Stimulated activated CD8-positive, alpha-beta memory T cell treated with anti-CD3 and anti-CD28 coated beads, Interleukin-12 subunit alpha, Interleukin-12 subunit beta, amount 100 ng/mL, for 4 hours (primary cell): ENCODE measurements around the gene ATP5MK.
A peak's percentile ranks its signal among the peaks of the same experiment; 100 is the strongest.
"Not testable (repeated sequence)": the region's sequence is repeated elsewhere in the genome, so short reads cannot be mapped to it uniquely, and the experiment has no call there.

Experiments
- DNase-seq: peaks from one replicate; pipeline ENCODE4 v3.0.0-alpha.2; 2020; ENCODE audit warnings: low read depth

ATP5MK gene, protein sequence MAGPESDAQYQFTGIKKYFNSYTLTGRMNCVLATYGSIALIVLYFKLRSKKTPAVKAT

DNA sequence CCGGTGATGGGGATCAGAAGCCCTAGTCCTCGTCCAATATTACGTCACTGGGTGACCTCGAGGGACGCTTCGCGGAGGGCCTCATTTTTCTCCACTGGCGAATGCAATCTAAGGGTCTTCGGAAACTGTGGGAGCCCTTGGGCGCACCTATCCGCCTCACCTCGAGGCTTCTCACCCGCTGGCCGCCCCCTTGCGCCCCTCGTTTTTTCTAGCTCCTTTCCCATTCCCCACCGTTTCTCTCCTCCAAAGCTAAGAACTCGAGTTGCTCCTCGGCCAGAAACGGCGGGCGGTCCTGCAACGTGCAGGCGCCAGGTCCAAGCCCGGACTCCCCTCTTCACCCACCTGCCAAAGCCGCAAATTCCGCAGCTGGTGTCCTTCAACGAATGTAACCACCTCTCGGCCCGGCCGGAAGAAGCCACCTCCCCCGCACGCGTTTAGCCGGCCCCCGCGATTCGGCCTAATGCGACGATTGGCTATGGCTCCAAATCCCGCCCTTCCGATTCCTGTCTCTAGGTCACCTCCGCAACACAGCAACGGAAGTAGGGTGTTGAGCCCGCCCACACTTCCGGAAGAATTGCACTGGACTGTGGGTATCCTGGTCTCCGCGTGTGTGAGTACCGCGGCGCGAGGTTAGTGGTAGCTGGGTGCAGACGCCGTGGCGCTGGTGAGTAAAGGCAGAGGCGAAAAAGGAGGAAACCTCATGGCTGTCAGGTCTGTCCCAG lies at the start of gene ATP5MK, which contains the start of gene PDCD11:
Gene ATP5MK, minus strand, starts transcription at position 409 of the 722 bp plus-strand sequence. CDS start 4,018 bp downstream, outside the sequence.
Gene PDCD11, plus strand, starts transcription at position 560 of the 722 bp plus-strand sequence. CDS start 1,801 bp downstream, outside the sequence.
- DNase-seq, result peak; percentile 86

DNA sequence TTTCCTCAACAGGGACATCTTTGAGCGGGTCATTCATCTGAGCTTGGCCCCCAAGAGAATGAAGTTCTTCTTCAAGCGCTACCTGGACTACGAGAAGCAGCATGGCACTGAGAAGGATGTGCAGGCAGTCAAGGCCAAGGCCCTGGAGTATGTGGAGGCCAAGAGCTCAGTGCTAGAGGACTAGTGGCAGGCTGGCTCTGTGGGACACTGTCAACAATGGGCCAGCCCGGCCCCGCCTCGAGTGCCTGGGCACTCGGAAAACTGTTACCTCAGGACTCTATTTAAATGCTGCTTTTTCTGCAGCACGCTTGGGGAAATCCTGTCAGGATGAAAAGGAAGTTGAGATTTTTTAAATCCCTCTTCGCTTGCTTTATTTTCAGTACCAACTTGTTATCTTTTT lies 49.1 kb upstream of the ATP5MK start:
- DNase-seq, result no peak

DNA sequence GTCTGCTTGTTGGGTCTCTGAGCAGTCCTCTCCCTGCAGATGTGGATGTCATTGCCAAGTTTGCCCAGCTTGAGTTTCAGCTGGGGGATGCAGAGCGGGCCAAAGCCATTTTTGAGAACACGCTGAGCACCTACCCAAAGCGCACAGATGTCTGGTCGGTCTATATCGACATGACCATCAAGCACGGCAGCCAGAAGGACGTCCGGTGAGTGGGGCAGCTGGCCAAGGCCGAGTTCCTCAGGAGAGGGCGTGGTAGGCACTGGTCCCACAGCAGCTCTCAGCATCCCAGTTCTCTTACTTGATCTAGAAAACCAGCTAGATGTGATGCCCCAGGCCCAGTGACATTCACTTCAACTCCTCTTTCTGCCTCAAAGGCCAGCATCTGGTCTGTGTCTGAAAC lies 48.2 kb upstream of the ATP5MK start:
- no peak for DNase-seq

DNA sequence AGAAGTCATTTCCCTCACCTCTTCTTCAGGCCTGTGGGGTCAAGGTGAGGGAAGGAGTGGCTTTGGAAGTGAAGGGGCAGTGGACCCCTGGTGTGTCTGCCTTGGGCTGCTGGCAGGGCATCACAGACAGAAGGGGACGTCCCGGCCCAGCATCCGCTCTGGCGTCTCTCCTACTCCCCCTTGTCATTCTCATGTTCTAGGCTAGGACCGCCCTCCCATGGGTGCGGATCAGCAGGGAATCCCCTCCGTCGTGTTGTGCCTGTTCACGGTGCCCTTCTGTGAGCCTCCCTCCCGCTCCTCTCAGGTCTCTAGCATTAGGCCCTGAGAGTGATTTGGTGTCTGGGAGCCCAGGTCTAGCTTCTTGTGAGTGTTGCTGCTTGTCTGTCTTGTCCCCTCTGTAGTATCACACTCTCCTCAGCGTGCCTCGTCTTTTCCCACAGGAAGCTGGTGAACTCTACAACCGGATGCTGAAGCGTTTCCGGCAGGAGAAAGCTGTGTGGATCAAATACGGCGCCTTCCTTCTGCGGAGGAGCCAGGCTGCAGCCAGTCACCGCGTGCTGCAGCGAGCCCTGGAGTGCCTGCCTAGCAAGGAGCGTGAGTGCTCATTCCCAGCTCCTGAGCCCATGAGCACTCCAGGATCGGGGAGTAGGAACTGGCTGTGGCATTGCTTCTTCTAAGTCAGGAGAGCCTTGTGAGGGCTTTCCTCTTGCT lies 47.4 kb upstream of the ATP5MK start:
- no peak for DNase-seq

DNA sequence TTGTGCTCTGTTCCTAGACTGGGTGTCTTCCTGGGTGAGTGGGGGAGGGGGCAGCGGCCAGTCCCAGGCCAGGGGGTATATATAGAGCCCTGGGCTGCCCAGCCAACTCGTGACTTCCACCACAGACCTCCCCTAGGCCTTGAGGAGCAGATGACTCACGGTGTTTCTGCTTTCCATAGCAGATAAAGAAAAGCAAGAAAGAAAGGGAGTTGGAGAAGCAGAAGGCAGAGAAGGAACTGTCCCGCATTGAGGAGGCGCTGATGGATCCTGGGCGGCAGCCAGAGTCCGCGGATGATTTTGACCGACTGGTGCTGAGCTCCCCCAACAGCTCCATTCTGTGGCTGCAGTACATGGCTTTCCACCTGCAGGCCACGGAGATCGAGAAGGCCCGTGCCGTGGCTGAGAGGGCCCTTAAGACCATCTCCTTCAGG lies 45.8 kb upstream of the ATP5MK start:
- DNase-seq, result no peak

DNA sequence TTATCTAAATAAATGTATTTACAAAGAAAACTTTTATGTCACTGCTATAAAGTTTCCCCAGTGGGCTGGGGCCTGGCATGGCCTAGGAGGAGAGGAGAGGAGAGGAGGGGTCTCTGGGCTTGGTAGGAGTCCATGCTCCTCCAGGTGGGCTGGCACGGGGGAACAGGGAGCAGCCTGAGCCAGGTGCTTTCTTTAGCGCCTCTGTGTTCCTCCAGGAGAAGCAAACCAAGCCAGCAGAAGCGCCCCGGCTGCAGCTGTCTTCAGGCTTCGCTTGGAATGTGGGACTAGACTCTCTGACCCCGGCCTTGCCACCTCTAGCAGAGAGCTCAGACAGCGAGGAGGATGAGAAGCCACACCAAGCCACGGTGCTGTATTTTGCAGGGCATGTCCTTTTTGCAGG lies 45.3 kb upstream of the ATP5MK start:
- DNase-seq, result no peak

DNA sequence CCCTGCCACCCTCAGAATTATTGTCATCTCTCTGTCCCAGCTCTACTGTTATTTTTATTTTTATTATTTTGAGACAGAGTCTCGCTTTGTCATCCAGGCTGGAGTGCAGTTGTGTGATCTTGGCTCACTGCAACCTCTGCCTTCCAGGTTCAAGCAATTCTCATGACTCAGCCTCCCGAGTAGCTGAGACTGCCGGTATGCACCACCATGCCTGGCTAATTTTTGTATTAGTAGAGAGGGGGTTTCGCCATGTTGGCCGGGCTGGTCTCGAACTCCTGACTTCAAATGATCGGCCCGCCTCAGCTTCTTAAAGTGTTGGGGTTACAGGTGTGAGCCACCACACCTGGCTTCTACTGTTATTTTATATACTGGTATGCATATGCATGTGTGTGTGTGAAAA lies 44.9 kb upstream of the ATP5MK start:
- no peak for DNase-seq

DNA sequence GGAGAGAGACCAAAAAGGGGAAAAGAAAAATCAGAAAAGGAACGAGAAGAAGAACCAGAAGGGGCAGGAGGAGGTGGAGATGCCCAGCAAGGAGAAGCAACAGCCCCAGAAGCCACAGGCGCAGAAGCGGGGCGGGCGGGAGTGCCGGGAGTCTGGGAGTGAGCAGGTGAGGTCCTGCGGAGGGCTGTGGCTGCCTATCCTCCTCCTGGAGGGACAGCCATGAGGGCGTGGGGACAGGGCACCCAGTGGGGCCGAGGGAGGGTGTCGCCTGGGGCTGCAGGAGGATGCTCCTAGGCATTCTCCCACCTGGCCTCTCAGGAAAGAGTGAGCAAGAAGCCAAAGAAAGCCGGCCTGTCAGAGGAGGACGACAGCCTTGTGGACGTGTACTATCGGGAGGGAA lies 44.1 kb upstream of the ATP5MK start:
- DNase-seq, result no peak

DNA sequence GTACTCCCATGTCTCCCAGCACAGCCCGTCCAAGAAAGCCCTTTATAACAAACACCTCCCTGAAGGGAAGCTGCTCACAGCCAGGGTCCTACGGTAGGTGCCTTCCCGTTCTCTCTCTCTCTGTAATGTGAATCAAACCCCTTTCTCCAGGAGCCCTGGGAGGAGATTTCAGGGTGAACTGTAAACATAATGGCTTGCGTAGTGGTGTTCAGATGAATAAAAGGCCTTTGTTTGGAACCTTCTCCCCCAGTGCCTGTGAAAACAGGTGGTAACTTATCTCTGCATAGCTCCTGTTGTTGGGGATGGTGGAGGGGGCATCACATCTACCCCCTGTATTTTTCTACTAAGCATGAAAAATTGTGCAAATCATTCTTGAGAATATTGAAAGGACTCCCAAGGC lies 43.5 kb upstream of the ATP5MK start:
- DNase-seq, result no peak

DNA sequence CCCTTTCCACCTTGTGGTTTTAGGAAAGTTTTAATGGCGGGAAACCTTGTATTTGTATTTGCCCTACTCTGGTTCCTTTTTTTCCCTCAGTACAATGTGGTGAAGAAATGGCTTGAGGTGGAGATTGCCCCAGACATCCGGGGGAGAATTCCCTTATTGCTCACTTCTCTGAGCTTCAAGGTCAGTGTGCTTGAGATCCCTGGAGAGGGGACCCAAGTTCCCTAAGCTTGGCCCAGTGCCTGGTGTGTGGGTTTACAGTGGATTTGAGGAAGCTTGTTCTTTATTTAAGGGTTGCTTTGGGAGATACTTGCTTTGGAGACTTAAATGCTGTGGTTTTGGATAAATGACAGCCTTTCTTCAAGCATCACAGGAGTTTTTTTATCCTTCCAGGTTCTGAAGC lies 37.6 kb upstream of the ATP5MK start:
- no peak for DNase-seq

DNA sequence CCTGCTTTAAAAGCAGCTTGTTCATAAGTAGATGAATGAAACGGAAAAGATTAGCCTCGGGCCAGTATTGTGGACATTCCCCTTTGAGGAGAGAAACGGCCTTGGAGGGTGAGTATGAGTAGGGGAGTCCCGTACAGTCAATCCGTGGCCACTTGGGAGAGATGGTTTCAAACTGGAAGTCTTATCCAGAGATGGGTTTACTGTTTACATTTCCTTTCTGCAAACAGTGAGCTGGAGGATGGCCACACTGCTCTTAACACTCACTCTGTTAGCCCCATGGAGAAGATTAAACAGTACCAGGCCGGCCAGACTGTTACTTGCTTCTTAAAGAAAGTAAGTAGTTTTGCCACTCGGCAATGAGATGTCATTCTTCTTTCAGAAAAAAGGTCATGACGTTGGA lies 35.6 kb upstream of the ATP5MK start:
- DNase-seq, result no peak

DNA sequence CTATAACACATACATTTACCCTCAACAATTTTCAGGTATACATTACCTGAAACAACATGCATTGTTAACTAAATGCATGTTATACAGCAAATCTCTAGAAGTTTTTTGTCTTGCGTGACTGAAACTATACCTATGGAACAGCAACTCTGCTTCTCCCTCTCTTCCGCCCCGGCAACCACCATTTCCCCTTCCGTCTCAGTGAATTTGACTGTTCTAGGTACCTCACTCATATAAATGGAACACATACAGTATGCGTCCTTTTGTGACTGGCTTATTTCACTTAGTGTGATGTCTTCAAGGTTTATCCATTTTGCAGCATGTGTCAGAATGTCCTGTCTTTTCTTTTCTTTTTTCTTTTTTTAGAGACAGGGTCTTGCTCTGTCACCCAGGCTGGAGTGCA lies 33.4 kb upstream of the ATP5MK start:
- no peak for DNase-seq

DNA sequence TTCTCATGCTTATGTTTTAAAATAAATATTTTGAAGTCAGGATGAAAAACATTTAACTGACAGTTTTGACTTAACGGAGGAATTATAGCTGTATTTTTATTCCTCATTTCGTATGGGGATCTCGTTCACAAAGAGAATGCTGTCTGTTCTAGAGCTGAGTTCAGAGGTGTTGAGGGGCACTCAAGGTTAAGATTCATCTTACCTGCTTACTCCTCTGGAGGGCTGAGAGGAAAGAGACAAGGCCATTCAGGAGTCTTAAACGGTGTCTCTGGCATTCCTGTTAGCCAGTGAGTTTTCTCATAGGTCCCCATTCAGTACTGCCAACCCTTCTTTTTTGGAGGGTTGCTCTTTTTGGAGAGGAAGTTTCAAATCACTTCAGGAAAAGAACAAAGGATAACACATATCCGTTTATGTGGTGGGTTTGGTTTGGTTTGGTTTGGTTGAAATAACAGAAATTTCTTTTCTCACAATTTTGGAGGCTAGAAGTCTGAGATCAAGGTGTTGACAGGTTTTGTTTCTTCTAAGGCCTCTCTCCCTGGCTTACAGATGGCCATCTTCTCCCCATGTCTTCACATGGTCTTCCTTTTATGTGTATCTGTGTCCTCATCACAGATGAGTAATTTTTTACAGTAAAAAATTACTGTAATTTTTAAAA lies 32.8 kb upstream of the ATP5MK start:
- DNase-seq, result no peak

DNA sequence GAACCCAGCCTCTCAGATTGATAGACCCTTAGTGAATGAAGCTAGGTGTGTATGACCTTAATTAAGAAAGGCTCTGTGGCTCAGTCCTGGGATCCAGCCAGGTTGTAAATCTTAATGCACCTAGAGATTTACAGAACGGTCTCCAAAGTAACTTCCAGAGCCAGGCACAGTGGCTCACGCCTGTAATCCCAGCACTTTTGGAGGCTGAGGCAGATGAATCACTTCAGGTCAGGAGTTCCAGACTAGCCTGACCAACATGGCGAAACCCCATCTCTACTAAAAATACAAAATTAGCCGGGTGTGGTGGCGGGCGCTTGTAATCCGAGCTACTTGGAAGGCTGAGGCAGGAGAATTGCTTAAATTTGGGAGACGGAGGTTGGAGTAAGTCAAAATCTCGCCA lies 31.6 kb upstream of the ATP5MK start:
- DNase-seq, result no peak

DNA sequence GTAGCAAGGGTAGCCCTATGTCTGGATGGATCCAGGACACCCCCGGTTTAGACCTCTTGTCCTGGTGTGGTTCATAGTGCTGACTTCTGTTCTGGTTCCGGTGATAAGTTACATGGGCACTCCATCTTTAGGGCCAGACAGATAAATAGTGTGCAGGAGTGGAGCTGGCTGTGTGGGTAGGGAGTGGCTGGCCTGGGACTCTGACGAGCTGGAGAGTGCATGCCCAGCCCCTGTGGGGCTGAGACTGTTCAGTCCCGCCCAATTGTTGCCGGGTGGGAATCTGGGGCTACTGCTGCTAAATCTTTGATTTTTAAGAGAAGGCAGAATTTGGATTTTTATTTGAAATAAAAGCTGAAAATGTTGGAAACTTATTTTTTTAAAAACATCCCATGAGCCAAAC lies 27.5 kb upstream of the ATP5MK start:
- no peak for DNase-seq

DNA sequence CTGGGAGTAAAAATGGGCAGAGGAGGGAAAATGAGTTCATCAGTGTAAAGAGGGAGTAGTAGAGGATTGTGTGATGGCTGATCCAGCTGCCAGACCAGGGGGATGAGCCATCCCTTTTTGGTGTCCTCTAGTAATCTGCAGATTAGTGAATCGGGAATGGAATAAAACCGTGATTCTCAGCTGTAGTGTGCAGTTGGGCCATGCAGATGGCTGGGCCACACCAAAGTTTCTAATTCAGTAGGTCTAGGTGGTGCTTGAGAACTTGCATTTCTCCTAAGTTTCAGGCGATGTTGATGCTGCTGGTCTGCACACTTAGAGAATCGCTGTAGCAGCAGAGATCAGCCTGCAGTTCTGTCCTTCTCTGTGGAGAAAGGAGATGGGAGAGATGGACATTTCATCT lies 22.8 kb upstream of the ATP5MK start:
- no peak for DNase-seq

DNA sequence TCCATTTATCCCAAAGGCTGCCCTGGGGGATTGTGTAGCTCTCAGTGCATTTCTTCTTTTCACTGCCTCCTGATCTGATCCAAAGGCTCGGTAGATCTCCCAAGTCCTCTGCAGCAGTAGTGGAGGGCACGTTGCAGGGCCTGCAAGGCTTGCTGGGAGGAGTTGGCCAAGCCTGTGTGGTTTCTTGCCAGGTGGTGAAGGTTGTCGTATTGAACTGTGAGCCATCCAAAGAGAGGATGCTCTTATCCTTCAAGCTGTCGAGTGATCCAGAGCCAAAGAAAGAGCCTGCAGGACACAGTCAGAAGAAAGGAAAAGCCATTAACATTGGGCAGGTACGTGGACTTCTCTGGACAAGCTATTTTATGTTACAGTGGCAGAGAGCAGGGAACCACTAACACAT lies 21.3 kb upstream of the ATP5MK start:
- DNase-seq, result no peak

DNA sequence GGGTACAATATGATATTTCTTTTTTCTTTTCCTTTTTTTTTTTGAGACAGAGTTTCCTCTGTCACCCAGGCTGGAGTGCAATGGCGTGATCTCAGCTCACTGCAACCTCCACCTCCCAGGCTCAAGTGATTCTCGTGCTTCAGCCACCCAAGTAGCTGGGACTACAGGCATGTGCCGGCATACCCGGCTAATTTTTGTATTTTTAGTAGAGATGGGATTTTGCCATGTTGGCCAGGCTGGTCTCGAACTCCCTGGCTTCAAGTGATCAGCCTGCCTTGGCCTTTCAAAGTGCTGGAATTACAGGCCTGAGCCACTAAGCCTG lies 20.8 kb upstream of the ATP5MK start:
- not testable (repeated sequence) for DNase-seq

DNA sequence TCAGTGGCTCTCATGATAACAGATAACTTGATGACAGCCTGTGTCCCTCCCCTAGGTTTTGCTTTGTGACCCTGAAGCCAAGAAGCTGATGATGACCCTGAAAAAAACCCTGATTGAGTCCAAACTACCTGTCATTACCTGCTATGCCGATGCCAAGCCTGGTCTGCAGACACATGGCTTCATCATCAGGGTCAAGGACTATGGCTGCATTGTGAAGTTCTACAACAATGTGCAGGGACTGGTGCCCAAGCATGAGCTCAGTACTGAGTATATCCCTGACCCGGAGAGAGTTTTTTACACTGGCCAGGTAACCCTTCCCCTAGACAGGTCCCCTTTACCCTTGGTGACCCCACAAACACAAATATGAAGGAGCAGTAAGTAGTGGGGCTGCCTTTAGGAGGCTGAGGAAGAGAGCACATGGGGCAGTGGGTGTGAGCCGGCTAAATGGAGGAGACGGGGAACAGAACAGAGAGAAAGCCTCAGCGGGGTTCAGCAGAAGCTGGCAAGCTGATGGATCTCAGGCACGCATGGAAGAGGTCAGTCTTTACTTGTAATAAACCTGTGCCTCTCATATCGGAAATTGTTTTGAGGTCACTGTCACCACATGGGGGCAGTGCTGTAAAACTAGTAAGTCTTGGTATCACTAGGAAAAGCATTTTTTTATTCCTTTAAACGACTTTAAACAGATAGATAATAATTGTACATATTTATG lies 20.3 kb upstream of the ATP5MK start:
- DNase-seq, result no peak

DNA sequence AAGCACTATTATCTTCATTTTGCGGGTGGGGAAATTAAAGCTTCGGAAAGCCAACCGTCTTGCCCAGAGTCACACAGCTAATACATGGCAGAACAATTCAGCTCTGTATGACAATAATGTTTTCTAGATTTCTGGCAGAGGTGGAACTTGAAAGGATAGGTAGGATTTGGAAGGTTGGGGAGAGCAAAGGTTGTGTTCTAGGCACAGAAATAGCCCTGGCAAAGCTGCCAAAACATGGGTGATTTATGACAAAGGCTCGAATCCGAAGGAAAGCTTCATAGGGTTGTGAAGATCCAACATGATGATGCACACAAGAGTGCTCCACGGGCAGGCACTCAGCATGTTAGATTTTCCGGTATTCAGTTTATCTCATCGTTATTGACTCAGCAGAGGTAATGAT lies 19.3 kb upstream of the ATP5MK start:
- no peak for DNase-seq

DNA sequence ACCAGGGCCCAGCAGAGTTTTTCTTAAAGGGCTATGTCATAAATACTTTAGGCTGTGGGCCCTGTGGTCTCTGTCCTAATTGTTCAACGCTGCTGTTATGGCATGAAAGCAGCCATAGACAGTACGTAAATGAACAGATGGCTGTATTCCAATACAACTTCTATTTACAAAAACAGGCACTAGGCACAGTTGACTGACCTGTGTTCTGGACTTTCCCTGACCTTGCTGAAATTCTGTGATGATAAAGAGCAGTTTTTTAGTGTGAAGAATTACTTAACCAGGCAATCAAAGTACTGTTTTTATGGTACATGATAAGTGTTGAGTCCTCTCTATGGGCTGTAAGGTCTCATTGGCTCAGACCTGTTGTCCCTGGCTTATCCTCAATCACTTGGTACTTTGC lies 17.3 kb upstream of the ATP5MK start:
- no peak for DNase-seq

DNA sequence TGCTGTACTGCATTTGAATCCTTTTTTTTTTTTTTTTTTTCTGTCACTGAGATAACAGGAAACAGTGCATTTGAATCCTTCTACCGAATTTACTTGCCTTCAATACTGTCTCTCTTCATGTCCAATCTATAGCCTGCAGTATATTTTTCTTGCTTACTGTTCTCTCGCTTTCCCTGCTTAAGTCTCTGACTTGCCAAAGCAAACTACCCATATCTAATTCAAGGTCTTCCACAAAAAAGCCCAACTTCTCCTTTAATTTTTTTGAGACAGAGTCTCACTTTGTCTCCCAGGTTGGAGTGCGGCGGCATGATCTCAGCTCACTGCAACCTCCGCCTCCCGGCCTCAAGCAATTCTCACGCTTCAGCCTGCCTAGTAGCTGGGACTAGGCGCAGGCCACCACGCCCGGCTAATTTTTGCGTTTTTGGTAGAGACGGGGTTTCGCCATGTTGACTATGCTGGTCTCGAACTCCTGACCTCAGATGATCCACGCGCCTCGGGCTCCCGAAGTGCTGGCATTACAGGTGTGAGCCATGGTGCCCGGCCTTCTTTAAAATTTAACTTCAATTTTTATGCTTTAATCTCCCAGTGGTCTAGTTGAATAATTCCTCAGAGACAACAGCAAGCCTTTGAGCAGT lies 1.0 kb upstream of the ATP5MK start:
- no peak for DNase-seq
